ENCODE measurements around the gene HIPK2.

GRCh38 chr7:139687211-139687954 lies 90.4 kb downstream of the HIPK2 start:
- no peak for TF ChIP-seq CTCF (IDR thresholded peaks at IDR 0.05)
- no peak for TF ChIP-seq POLR2A (IDR thresholded peaks at IDR 0.05; ENCODE audit: low read depth)
- TF ChIP-seq POLR2AphosphoS5 (IDR thresholded peaks at IDR 0.05) = no peak
- no peak for TF ChIP-seq EP300 (IDR thresholded peaks at IDR 0.05)
